ENCODE measurements around the gene NOTCH2.

The NOTCH2 gene

DNA sequence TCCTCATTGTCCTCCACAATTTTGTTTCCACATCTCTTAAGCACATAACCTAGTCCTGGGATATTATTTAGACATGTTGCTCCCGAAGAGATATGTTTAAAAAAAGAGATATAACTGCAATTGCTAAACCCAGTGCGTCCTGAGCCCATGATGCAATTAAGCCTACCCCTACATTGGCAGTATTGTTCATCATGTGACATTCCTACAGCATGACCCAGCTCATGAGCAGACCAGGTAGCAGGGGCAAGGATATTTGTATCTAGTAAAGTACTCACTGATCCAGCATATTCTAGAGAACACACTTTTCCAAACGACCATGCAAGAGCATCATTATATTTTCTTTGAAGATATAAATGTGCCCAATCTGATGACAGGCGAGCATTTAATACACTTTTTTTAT is 174.4 kb downstream of the NOTCH2 start:
- no peak overlapping the region for H3K4me3 ChIP-seq (ENCODE audit: low read depth, low read length)
- no peak for TF ChIP-seq CTCF (IDR thresholded peaks at IDR 0.05; ENCODE audit: low read depth, low read length)

DNA sequence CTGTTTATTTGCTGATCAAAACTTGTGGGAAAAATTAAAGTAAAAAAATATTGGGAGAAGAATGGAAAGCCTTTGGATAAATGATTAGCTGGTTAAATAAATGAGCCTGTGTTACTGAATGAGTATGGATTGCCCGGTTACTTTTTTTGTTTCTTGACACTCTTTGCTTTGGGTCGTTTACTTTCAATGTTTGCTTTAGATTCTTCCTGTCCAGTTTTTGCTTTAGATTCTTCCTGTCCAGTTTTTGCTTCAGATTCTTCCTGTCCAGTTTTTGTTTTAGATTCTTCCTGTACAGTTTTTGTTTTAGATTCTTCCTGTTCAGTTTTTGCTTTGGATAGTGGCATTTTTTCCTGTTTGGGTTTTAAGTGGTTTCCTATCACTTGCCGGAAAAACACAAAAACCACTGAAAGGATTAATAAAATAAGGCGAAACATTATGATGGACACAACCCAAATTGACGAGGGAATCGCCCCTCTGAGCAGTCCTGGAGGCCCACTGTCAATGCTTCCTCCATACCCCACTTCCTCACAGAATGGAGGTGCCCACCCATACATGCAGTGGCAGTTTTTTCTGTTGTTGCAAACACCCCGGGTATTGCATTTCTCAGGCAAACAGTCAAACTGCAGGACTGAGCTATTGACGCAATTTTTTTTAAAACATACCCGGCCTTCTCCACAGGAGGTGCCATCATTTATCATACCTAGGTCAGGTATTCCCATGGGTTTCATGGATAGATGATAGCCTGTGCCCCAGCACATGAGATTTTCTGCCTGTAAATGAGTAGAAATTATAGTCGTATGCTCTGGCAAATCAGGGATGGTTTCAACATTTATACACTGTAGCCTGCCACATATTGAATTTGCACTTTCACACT is 175.4 kb downstream of the NOTCH2 start:
- H3K4me3 ChIP-seq (ENCODE audit: low read depth, low read length) = no peak overlapping the region
- TF ChIP-seq CTCF (IDR thresholded peaks at IDR 0.05; ENCODE audit: low read depth, low read length) = no peak

DNA sequence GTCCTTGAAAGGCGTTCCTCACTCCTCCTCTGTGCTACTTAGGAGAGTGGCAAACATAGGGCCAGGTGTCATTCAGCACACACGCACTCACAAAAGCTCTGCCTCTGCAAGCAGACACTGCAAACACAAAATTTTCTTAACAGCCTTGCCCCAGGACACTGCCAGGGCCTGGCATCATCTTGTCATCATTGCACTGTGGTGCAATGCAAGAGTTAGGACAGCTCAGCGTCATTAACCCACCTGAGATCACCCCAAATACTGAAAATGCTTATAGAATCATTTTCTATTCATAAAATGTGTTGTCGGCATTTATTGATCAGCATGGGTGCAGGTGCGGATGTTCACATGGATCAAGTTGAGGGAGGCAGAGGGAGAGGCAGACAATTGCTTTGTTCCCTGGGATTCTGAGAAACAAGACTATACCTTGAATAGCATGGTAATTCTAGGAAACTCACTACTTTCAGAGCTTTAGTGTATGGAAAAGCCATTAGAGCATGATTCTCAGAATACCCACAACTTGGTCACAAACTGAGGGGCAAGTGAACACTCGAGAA is 176.1 kb downstream of the NOTCH2 start:
- no peak overlapping the region for H3K4me3 ChIP-seq (ENCODE audit: low read depth, low read length)
- TF ChIP-seq CTCF (IDR thresholded peaks at IDR 0.05; ENCODE audit: low read depth, low read length) = no peak

GRCh38 chr1:119891386-119891785 is 178.1 kb downstream of the NOTCH2 start:
- TF ChIP-seq CTCF (IDR thresholded peaks at IDR 0.05; ENCODE audit: low read depth, low read length) = no peak
- H3K4me3 ChIP-seq (ENCODE audit: low read depth, low read length) = no peak overlapping the region

- no peak for TF ChIP-seq CTCF (IDR thresholded peaks at IDR 0.05; ENCODE audit: low read depth, low read length)
Observed at GRCh38 chr1:119888476-119888875, 181.0 kb downstream of the NOTCH2 start.

GRCh38 chr1:119887427-119887826 is 182.0 kb downstream of the NOTCH2 start:
- no peak overlapping the region for H3K4me3 ChIP-seq (ENCODE audit: low read depth, low read length)
- no peak for TF ChIP-seq CTCF (IDR thresholded peaks at IDR 0.05; ENCODE audit: low read depth, low read length)

More at GRCh38 chr1:119888476-119888875, 181.0 kb downstream of the NOTCH2 start:
- H3K4me3 ChIP-seq (ENCODE audit: low read depth, low read length) = no peak overlapping the region

Data from WI38 (cell line).